Mesenchymal stem cell (in vitro differentiated cells and primary cell): Measurements from ENCODE around the gene RASAL2.

ENCODE experiments used
- DNase-seq: peaks from one replicate; pipeline ENCODE4 v3.0.0-alpha.2; 2013
- H2AFZ ChIP-seq: one replicate; pipeline ENCODE4 v1.6.1; 2013; ENCODE audit warnings: low read depth, mild to moderate bottlenecking, control low read depth, inconsistent platforms, low read length, moderate library complexity
- H2AK5ac ChIP-seq: 2 replicates; pipeline ENCODE4 v1.6.1; 2013; ENCODE audit warnings: low read length, moderate library complexity, mild to moderate bottlenecking, inconsistent platforms; ENCODE audit not compliant: severe bottlenecking
- H2BK120ac ChIP-seq: one replicate; pipeline ENCODE4 v1.6.1; 2013; ENCODE audit warnings: low read depth, mild to moderate bottlenecking, inconsistent platforms, low read length, moderate library complexity
- H2BK12ac ChIP-seq, 2 experiments: one replicate each; pipeline ENCODE4 v1.6.1; 2013; ENCODE audit warnings: inconsistent platforms in 2 of 2, low read length in 2 of 2, mild to moderate bottlenecking in 2 of 2, moderate library complexity in 2 of 2, control low read depth in 1 of 2
- H2BK15ac ChIP-seq: one replicate; pipeline ENCODE4 v1.6.1; 2013; ENCODE audit warnings: mild to moderate bottlenecking, low read depth, inconsistent platforms; ENCODE audit not compliant: poor library complexity, severe bottlenecking
- H2BK5ac ChIP-seq: 2 replicates; pipeline ENCODE4 v1.6.1; 2013; ENCODE audit warnings: low read depth, mild to moderate bottlenecking, low read length, control low read depth, inconsistent platforms; ENCODE audit not compliant: poor library complexity, severe bottlenecking
- H3K14ac ChIP-seq, 2 experiments: one replicate each; pipeline ENCODE4 v1.6.1; 2013; ENCODE audit warnings: inconsistent platforms in 2 of 2, low read length in 2 of 2, control low read depth in 1 of 2, mild to moderate bottlenecking in 1 of 2, moderate library complexity in 1 of 2
- H3K18ac ChIP-seq, 2 experiments: one replicate each; pipeline ENCODE4 v1.6.1; 2013; ENCODE audit warnings: inconsistent platforms in 2 of 2, low read length in 2 of 2, control low read depth in 1 of 2, low read depth in 1 of 2, mild to moderate bottlenecking in 1 of 2
- H3K23ac ChIP-seq, 2 experiments: one replicate each; pipeline ENCODE4 v1.6.1; 2013; ENCODE audit warnings: inconsistent platforms in 2 of 2, low read length in 2 of 2, mild to moderate bottlenecking in 2 of 2, moderate library complexity in 2 of 2, control low read depth in 1 of 2
- H3K27ac ChIP-seq: 2 replicates; pipeline ENCODE4 v1.5.1; 2013; ENCODE audit warnings: mild to moderate bottlenecking, moderate library complexity, low read length, control low read depth, inconsistent platforms; ENCODE audit not compliant: poor library complexity, severe bottlenecking
- H3K27me3 ChIP-seq, 2 experiments: 2 replicates each; pipeline versions ENCODE4 v1.6.1 to v1.7.0; 2013; ENCODE audit warnings: low read length in 2 of 2, mild to moderate bottlenecking in 2 of 2, moderate library complexity in 2 of 2, control low read depth in 1 of 2, inconsistent platforms in 1 of 2; ENCODE audit not compliant: control insufficient read depth in 1 of 2, insufficient read depth in 1 of 2
- H3K36me3 ChIP-seq, 2 experiments: 2 replicates each; pipeline versions ENCODE4 v1.6.1 to v1.7.0; 2013; ENCODE audit warnings: low read length in 2 of 2, control low read depth in 1 of 2, inconsistent platforms in 1 of 2, low read depth in 1 of 2, mild to moderate bottlenecking in 1 of 2; ENCODE audit not compliant: insufficient read depth in 2 of 2, control insufficient read depth in 1 of 2
- H3K4ac ChIP-seq, 2 experiments: one replicate each; pipeline ENCODE4 v1.6.1; 2013; ENCODE audit warnings: inconsistent platforms in 2 of 2, low read length in 2 of 2, mild to moderate bottlenecking in 2 of 2, moderate library complexity in 2 of 2, control low read depth in 1 of 2, low read depth in 1 of 2
- H3K4me1 ChIP-seq: 2 replicates; pipeline ENCODE4 v1.6.1; 2013; ENCODE audit warnings: low read depth, low read length, control low read depth; ENCODE audit not compliant: control insufficient read depth, insufficient read depth
- H3K4me2 ChIP-seq: 2 replicates; pipeline ENCODE4 v1.6.1; 2013; ENCODE audit warnings: low read length, mild to moderate bottlenecking, inconsistent platforms; ENCODE audit not compliant: poor library complexity, severe bottlenecking
- H3K4me3 ChIP-seq, 2 experiments: 2 replicates each; pipeline versions ENCODE4 v1.5.1 to v1.7.0; 2013; ENCODE audit warnings: low read length in 2 of 2, mild to moderate bottlenecking in 2 of 2, control low read depth in 1 of 2, low read depth in 1 of 2; ENCODE audit not compliant: insufficient read depth in 1 of 2
- H3K79me1 ChIP-seq: replicated peaks from 2 replicates; pipeline ENCODE4 v1.6.1; 2013; ENCODE audit warnings: mild to moderate bottlenecking, control low read depth, low read length, inconsistent platforms; ENCODE audit not compliant: poor library complexity, severe bottlenecking
- H3K9ac ChIP-seq: 2 replicates; pipeline ENCODE4 v1.7.0; 2013; ENCODE audit warnings: mild to moderate bottlenecking, low read length, moderate library complexity
- H3K9me3 ChIP-seq: 2 replicates; pipeline ENCODE4 v1.7.0; 2013; ENCODE audit warnings: mild to moderate bottlenecking, low read length; ENCODE audit not compliant: control insufficient read depth
- H4K8ac ChIP-seq: one replicate; pipeline ENCODE4 v1.6.1; 2013; ENCODE audit warnings: inconsistent platforms, mild to moderate bottlenecking, low read length, moderate library complexity
- H4K91ac ChIP-seq: one replicate; pipeline ENCODE4 v1.6.1; 2013; ENCODE audit warnings: mild to moderate bottlenecking, low read length, inconsistent platforms
- whole genome bisulfite sequencing: methylation state at CpG from one replicate; pipeline ENCODE4 v1.1.7; 2013; ENCODE audit warnings: mixed read lengths; 5-methylcytosine and 5-hydroxymethylcytosine counted together

RASAL2 gene

DNA sequence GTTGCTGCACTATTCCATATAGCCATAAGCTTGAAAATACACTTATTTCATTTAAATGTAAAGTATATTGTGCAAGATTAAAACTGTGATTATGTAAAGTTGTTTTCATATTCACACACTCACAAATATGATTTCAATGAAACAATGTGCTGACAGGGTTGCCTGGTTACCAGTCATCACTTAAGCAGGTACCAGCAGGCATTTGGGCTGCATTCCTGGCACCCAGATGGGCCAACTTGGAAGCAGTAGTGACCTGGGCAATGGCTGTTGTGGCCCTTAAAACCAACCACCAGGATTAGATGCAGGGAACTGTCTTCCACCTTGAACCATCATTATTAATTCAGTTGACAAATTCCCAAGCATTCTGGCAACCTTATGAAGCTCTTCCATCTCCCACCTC is 45.0 kb upstream of the RASAL2 start:
- no peak overlapping the region for H3K18ac ChIP-seq
- no peak overlapping the region for H3K23ac ChIP-seq
- no peak overlapping the region for H3K27ac ChIP-seq
- no peaks in the 10 kb centered on the region for H3K9me3 ChIP-seq
- no peak overlapping the region for H3K4ac ChIP-seq
- H3K79me1 ChIP-seq, result no peaks in the 10 kb centered on the region
- H3K4me3 ChIP-seq, result no peak overlapping the region
- no peak overlapping the region for H2AK5ac ChIP-seq
- H3K14ac ChIP-seq, result no peak overlapping the region
- no peak overlapping the region for H2AFZ ChIP-seq
- no peak overlapping the region for H2BK5ac ChIP-seq
- H2BK12ac ChIP-seq, result no peak overlapping the region
- H4K8ac ChIP-seq, result no peak overlapping the region
- no peak overlapping the region for H2BK15ac ChIP-seq
- peak overlapping the region; percentile 1 for H3K9ac ChIP-seq
- H3K4me1 ChIP-seq, result peaks cover 5% of the 10 kb centered on the region
- no peaks in the 10 kb centered on the region for H3K36me3 ChIP-seq
- no peak overlapping the region for H4K91ac ChIP-seq
- no peak for DNase-seq
- no peaks in the 10 kb centered on the region for H3K27me3 ChIP-seq
- no peak overlapping the region for H3K4me2 ChIP-seq
- no peak overlapping the region for H2BK120ac ChIP-seq

DNA sequence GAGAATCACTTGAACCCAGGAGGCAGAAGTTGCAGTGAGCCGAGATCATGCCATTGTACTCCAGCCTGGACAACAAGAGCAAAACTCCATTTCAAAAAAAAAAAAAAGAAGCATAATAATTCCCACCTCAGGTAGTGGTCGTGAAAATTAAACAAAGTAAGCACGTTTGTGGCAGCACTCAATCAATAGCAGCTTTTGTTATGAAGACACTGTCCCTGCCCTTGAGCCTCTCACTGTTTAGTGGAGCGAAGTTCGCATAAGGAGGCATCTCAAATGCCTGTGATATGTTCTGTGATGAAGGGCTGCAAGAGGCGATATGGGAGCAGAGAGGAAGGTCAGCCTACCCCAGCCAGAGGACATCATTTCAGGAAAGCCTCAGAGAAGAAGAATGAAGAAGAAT is 43.8 kb upstream of the RASAL2 start:
- Histone ChIP-seq H2BK5ac (no peak overlapping the region), H2AFZ (no peak overlapping the region), H3K27ac (no peak overlapping the region), H3K4ac (no peak overlapping the region), H3K14ac (no peak overlapping the region), H2BK12ac (no peak overlapping the region), H2BK120ac (no peak overlapping the region), H4K8ac (no peak overlapping the region), H3K9me3 (no peaks in the 10 kb centered on the region), H3K36me3 (no peaks in the 10 kb centered on the region), H3K79me1 (no peaks in the 10 kb centered on the region), H4K91ac (no peak overlapping the region), H3K18ac (peak overlapping the region in 1 of 2 experiments; percentile 18), H2AK5ac (peak overlapping the region; percentile 50), H3K4me2 (no peak overlapping the region), H2BK15ac (no peak overlapping the region), H3K23ac (no peak overlapping the region), H3K4me3 (no peak overlapping the region), H3K27me3 (no peaks in the 10 kb centered on the region), H3K9ac (no peak overlapping the region), H3K4me1 (peaks cover 7% of the 10 kb centered on the region)
- DNase-seq, result no peak
- 94% methylated on average over 6 of the region's 6 CpGs for WGBS

DNA sequence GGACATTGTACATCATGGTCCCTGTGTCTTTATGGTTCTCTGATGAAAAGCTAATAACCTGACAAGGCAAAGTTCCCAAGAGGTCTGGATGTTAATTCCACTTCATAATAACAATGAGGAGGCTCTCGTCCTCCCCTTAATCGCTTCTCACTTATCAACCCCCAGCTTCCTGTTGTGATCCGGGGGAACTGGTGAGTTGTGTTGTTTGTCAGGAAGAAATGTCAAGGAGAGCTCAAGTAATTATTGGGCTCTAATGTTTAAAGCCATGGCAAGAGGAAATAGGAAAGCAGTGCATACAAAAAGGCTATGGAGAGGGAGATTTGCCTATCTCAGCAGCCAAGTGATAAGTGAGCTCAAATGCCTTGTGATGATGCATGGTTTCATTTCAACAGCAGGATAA is 42.8 kb upstream of the RASAL2 start:
- no peak overlapping the region for H3K14ac ChIP-seq
- no peaks in the 10 kb centered on the region for H3K36me3 ChIP-seq
- 0% methylated on average over 1 of the region's 3 CpGs for WGBS
- no peak for DNase-seq
- no peaks in the 10 kb centered on the region for H3K9me3 ChIP-seq
- no peak overlapping the region for H4K91ac ChIP-seq
- H3K79me1 ChIP-seq, result no peaks in the 10 kb centered on the region
- H3K4ac ChIP-seq, result no peak overlapping the region
- H3K27me3 ChIP-seq, result no peaks in the 10 kb centered on the region
- H2BK5ac ChIP-seq, result no peak overlapping the region
- H2BK120ac ChIP-seq, result no peak overlapping the region
- H3K23ac ChIP-seq, result no peak overlapping the region
- H2BK15ac ChIP-seq, result no peak overlapping the region
- no peak overlapping the region for H4K8ac ChIP-seq
- peak overlapping the region; percentile 72 for H2AK5ac ChIP-seq
- no peak overlapping the region for H3K9ac ChIP-seq
- no peak overlapping the region for H2AFZ ChIP-seq
- no peak overlapping the region for H2BK12ac ChIP-seq
- no peak overlapping the region for H3K18ac ChIP-seq
- no peak overlapping the region for H3K4me3 ChIP-seq
- peaks cover 10% of the 10 kb centered on the region for H3K4me1 ChIP-seq
- H3K4me2 ChIP-seq, result no peak overlapping the region
- no peak overlapping the region for H3K27ac ChIP-seq

DNA sequence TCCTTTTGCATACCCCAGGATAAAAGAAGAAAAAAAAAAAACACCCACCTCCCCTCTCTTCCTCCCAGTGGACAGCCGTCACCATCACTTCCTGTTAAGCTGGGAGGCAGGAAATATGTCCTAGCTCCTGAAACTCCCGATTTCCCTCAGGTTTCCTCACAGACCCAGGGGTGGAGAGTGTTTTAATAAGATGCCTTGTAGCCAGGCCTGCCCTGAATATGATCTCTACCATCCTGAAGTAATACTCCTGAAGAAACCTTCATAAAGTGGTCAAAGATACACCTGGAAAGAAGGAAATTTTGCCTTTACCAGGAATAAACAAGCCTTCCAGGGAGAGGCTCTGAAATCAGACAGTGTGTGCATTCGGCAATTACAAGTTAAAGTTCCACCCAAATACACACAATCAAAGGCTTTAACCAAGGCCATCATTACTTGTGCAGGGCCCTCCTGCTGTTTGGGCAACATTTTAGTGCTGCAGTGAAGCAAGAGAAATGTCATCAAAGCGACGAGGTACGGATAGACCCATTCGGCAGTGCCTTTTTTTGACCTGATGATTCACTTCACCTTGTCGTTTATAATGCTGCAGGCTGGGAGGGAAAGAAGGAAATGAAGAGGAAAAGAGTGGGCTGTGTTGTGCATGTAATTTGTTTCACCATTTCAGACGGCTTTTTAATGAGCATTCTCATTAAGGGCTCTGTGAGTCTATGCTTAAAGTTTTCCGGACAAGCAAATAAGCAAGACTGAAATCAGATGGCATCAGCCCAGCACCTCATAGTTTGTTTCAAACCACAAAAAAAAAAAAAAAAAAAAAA is 41.0 kb upstream of the RASAL2 start:
- Histone ChIP-seq H3K9ac (peak overlapping the region; percentile 50), H3K4me2 (peak overlapping the region; percentile 49), H3K14ac (no peak overlapping the region), H3K27ac (peak overlapping the region; percentile 88), H3K18ac (no peak overlapping the region), H2BK5ac (peak overlapping the region; percentile 59), H2AK5ac (peak overlapping the region; percentile 12), H3K27me3 (no peaks in the 10 kb centered on the region), H3K4me1 (peaks cover 12% of the 10 kb centered on the region), H3K9me3 (no peaks in the 10 kb centered on the region), H3K36me3 (no peaks in the 10 kb centered on the region), H3K4ac (no peak overlapping the region), H2BK120ac (no peak overlapping the region), H3K79me1 (no peaks in the 10 kb centered on the region), H2BK15ac (no peak overlapping the region), H2BK12ac (peak overlapping the region in 1 of 2 experiments; percentile 23), H2AFZ (no peak overlapping the region), H3K4me3 (no peak overlapping the region), H3K23ac (no peak overlapping the region), H4K8ac (peak overlapping the region; percentile 16), H4K91ac (no peak overlapping the region)
- 55% methylated on average over 7 of the region's 10 CpGs for WGBS
- DNase-seq, result no peak
